Measurements from ENCODE around the gene MPND.

MPND gene

DNA sequence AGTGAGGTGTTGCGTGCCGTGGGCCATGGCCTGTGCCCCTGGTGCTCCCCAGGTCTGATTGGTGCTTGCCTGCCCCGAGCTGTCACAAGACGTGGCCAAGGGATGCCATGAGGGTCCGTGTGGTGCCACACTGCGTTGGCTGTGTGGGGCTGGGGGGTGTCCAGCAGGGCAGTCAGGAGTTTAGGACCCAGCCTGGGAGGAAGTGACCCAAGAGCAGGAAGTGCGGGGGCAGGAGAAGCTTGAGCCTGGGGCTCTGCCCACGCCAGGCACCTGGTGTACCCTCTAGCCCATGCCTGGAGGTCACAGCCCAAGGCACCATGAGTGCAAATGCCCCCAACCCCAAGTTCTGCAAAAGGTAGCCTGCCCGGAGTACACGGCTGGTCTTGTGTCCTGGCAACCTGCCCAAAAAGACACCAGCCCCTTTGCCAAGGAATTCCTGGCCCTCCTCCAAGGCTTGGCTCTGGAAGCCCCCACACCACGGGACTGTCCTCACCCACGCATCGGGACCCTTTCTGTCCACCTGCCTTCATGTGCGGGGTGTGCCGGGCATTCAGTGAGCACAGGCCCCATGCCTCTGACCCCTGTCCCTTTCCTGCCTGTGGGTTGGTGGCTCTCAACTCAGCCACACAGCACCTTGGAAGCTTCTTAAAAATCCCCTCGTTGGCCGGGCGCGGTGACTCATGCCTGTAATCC is 24.9 kb downstream of the MPND start:
- no peak for DNase-seq

DNA sequence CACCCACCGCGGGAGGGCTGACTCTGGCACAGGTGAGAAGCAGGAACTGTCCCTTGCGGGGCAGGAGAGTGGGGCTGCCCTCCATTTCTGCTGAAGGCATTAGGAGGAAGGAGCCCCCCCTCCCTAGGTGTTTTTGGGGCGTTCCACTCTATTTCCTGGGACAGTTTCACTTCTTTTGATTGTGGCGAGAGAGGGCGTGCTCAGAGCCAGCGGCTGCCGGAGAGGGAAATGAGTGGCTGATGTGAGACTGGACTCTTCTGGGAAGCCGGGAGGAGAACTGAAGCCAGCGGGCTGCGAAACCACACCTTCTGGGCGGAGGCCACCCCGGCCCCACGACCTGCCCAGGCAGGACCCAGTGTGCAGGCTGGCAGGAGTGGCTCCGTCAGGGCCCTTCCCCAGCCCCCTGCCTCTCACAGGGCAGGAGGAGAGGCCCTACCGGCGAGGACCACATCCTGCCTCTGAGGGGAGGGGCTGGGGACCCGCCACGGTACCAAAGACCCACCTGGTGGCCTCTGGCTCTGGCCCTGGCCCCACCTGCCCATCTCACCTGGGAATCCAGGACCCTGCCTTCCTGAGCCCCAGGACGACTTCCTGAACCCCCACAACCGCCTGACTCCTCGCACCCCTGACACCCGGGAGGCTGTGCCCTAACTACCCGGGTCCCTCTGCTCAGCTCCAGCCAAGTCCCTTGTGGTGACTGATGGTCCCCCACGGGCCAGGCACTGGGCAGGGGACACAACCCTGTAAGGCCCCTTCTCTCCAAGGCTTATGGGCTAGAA is 25.9 kb downstream of the MPND start:
- DNase-seq = peak; percentile 53

DNA sequence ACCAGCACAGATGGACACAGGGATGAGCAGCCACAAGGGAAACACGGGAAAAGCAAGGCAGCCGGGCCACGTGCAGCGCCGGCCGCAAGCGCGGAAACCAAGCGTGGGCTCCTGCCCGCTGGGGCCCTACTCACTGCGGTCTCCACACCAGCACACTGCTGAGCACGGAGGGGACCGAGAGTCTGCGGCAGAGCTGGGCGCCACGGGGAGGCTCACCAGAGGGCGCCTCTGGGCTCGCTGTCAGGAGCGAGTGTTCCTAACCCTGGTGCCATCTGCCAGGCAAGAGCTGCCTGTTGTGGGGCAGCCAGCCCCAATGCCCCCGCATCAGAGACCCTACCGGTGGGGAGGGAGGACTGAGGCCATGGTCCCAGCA is 26.5 kb downstream of the MPND start:
- DNase-seq = peak; percentile 59

DNA sequence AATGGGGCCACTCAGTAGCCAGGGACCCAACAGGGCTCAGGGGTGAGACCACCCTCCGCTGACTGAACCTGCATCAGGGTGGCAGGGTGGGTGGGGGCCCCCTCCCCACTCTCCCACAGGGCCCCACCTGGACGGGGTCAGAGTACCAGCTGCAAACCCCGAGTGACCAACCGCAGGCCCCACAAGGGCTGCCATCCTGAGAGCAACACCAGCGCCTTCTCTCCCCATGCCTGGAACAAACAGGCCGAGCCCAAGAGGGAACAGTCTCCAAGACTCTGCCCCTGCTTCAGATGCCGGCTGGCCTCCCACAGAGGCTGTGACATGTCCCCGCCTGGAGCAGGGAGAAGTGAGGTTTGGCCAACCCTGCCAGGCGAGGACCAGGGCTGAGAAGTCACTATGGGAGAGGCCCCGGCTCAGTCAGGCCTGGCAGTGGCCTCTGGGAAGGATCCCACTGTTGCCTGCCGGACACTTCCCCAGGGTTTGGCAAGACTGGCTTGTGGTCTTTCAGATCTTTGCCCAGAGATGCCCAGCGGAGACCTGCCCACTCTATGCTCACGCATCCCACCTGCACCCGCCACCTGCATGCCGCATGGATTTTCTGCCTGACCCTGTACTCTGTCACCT is 27.2 kb downstream of the MPND start:
- no peak for DNase-seq

DNA sequence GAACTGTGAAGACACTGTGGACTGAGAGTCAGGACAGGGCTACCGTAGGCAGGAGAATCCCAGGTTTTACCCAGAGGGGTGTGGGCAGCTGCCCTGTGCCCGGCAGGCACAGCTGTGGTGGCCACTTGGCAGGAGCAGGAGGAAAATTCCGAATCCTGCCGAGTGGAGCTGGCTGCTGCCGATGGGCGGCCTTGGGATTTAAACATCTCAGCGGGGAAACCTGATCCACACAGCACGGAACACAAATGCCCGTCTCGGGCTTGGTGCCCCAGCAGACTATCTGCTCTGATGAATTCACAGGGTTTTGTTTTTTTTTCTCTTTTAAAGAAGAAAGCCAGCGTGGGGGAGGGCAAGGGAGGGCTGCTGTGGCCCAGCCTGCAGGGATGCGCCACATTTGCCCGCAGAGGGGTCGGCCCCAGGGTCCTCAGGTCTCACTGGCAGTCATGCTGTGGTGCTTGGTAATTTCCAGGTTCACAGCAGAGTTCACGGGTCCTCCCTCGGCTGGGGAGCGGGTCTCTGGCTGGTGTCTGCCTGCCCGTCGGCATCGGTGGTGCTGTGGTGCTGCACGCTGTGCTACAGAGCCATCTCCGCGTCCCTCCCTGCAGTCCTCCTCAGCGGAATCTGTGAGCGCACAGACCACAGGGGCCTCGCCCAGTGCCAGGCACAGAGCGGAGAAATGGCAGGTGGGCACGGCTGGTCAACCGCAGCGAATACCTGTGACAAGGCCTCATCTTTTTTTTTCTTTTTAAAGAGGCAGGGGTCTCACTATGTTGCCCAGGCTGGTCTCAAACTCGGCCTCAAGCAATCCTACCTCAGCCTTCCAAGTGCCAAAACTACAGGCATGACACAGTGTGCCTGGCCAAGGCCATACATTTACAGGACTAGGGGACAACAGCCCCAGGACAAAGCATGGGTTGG is 28.1 kb downstream of the MPND start:
- DNase-seq = no peak

DNA sequence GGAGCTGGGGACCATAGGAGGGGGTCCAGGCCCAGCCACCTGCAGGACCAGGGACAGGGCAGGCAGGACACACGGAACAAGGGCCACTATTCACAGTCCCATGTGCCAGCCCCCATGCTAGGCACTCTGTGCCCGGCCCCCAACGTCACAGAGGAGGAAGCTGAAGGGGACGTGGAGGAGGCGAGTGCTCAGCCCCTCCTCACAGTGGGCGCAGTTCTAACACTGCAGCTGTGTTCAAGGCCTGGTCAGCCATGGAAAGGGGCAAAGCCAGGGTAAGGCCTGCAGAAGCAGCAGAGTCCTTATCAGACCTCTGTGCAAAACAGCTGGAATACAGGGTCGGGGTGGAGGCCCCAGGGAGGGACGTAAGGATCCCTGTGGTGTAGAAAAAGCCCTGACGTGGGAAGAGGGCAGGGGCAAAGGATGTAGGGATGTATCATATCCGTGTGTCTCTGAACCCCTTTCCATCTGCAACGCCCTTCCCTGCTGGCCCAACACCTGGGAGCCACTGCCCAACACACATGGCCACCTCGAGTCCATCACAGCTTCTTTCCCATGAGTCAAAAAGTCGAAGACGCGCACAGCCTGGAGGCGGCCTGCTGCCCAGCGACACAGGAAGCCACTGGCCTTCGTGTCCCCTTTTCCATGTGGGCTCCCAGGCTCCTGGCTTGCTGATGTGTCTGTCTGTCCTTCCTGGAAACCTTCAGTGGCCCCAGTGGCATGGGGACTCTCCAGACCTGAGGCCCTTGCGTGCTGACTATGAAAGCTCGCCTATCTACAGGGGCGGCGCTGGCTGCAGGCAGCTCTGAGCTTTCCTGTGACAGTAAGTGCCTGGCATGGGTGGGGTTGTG is 29.0 kb downstream of the MPND start:
- DNase-seq = no peak

DNA sequence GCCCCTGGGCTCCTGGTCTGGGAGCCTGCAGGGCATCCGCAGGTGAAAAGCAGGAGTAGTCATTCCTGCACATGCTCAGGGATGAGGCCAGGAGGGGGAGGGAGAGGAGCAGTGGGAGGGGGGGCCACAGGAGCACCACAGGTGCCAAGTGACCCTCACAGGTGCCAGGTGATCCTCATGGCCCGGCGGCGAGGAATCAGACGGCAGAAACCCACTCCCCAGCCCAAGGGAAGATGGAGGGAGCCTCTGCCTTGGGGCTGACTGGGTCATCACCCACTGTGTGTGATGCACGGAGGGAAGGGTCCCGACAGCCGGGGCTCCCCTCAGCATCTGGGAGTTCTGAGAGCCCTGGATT is 29.6 kb downstream of the MPND start:
- no peak for DNase-seq

DNA sequence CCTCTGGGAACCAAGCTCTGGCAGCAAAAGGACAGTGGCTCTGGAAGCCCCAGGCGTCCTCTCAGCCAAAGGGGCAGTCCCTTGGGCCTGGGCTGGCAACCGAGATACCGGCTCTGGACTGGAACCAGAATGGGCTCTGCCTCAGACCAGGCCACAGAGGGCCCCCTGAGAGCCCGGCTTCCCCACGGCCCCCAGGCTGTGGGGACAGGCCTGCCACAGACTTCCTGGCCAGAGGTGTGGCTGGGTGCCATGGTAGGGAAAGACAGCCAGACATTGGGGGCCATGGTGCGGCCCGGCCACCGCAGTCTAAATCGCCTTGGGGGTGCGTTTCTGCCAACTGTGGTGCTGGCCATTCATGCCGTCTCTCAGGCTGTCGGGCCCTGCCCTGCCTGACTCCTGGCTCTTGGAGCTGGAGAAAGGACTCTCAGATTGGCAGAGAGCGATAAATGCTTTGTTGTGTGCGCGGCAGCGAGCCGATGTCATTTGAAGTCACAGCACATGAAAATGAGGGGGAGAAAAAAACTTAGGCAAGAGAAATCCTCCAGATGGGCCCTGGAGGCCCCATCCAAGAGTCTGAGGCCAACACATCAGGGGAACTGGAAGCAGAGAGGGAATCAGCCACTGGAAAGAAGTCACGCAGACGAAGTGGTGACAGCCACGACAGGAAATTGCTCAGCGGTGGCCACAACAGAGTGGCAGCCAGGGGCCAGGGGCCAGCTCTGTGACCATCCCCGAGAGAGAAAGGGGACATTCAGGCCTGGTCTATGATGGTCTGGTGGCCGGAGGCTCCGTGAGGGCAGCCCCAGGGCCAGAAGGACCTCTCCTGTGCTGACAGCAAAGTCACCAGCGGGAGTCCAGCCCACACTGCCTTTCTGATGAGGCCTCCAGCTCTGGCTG is 30.5 kb downstream of the MPND start:
- DNase-seq = no peak

DNA sequence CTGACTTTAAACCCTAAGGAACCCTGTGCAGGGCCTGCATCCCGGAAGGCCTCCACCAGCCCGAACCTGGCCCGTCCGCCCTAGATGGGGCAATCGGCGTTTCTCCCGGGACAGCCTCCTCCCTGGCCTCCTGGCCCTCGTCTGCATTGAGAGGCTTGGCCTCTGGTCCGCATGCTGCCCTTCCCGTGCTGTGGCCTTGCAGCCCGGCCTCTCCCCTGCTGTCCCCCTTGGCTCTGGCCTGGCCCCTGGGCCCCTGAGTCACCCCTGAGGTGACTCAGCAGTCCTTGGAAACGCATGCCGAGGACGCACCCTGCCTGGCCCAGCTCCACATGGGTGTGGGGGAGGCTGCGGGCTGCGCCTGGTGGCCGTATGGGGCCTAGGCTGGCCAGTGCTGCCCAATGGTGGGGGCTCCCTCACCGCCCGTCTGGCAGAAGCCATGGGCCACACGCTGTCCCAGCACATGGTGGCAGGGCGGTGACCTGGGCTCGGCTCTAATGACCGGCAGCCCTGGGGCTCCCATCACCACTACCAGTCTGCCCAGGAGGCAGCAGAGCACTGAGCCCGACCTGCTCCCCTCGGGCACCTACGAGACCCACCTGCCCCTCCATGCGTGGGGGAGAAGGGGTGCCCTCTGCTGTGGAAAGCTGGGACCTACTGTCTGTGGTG is 31.3 kb downstream of the MPND start:
- DNase-seq = no peak

DNA sequence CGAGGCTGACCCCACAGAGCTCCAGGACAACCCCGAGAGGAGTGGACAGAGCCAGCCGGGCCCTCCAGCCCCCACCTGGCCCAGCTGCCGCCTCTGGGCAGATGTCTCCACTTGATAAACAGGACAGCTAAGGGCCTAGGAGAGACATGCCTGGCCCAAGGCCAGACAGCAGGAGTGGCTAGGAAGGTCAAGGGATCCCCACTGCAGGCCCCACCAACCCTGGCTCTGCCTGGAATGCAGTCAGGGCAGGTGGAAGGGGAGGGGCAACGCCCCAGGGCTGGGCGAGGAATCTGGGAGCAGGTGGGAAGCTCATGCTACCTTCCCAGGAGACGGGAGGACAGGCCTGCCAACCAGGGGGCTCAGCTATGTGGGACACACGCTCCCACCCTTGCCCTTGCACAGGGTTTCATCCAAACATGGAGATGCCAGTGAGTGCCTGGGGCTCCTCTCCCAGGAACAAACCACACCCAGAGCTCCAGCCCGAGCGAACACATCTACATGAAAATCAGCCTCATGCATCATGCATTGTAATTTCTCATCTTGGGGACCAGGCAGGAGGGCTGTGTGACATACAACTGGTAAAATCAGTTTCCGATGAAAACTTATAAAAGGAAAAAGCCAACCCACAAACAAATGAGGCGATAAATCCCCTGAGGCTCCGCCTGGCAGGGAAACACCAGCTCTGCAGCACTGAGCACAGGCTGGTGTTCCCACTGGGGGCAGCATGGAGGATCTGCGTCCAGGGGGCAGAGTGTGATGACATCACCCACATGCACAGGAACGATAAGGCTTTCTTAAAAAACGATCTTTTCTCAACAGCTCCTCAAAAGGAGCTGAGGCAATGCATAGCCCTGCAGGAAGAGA is 32.0 kb downstream of the MPND start:
- DNase-seq = no peak

DNA sequence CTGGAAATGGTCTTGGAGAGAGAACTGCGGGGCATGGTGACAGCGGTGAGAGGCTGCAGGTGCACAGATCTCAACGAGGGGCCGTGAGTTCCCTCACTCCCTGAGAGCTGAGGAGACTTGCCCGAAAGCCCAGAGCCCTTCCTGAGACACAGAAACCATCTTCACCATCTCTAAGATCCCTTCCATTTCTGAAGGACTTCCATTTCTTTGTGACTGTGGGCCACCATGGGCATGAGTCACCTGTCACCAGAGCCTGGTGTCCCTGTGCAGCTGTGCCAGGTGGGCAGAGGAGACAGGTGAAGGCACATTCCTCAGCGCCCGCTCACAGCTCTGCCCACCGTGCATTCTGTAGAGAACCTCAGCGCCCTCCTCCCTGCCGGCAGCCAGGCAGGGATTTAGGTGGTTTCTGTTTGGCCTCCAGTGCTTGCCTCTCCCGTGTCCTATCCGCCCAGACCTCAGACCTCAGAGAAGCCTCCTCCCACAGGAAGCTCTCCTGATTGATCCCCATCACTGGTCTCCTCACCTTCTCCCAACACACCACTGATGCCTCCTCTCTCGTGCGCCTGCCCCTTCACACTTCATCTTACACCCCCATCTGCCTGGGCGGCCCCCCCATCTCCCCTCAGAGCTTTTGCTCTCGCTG is 32.8 kb downstream of the MPND start:
- DNase-seq = no peak

DNA sequence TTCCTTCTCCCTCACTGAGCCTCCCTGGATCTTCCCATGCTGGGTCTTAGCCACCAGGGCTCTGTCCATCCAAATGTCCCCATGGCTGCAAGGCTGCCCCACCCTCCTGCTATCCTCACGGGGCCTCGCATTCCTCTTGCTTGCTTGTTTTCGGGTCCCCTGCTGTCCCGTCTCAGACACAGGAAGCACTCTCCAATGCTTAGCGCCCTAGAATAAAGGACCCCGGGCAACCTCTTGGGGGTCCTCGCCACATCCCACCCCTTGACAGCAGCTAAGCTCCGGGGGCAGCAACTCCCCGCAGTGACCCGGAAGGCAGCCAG is 33.3 kb downstream of the MPND start:
- DNase-seq = no peak

DNA sequence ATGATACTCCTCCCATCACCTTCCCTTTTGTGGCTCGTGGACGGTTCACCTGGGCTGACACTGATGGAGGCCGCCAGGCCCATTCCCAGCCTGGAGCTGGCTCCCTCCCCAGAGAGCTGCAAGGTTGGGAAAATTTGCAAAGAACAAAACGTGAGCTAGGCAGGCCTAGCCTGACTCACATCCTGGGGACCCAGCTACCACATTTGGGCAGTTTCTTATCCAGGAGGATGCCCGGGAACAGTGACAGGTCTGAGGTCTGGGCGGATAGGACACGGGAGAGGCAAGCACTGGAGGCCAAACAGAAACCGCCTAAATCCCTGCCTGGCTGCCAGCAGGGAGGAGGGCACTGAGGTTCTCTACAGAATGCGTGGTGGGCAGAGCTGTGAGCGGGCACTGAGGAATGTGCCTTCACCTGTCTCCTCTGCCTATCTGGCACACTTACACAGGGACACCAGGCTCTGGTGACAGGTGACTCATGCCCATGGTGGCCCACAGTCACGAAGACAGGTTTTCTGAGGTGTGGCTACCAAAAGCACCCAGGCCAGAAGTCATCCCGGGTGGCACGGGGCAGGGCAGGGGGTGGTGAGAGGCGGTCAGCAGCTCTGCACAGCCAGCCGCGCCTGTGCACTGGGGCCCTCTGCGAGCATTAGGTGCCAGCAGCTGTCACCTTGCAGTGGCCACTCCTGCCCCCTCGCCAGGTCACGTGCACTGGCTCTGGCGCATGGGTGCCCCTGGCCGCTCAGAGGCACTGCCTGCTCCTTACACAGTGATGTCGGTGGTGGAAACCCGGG is 33.8 kb downstream of the MPND start:
- DNase-seq = no peak

DNA sequence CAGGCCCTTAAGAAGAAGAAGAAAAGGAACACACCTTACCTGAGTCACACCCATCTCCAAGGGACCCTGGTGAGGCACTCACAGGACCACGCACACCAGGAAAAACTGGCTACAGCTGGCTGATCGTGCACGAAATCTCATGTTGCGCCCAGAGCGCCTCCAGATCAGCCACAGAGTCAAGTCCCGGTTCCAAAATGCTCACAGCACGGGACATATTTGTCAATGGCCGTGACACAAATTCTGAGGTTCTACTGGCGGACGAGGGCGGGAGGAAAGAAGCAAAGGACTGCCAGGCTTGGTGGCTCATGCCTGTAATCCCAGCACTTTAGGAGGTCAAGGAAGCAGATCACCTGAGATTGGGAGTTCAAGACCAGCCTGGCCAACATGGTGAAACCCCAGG is 35.5 kb downstream of the MPND start:
- DNase-seq = no peak

DNA sequence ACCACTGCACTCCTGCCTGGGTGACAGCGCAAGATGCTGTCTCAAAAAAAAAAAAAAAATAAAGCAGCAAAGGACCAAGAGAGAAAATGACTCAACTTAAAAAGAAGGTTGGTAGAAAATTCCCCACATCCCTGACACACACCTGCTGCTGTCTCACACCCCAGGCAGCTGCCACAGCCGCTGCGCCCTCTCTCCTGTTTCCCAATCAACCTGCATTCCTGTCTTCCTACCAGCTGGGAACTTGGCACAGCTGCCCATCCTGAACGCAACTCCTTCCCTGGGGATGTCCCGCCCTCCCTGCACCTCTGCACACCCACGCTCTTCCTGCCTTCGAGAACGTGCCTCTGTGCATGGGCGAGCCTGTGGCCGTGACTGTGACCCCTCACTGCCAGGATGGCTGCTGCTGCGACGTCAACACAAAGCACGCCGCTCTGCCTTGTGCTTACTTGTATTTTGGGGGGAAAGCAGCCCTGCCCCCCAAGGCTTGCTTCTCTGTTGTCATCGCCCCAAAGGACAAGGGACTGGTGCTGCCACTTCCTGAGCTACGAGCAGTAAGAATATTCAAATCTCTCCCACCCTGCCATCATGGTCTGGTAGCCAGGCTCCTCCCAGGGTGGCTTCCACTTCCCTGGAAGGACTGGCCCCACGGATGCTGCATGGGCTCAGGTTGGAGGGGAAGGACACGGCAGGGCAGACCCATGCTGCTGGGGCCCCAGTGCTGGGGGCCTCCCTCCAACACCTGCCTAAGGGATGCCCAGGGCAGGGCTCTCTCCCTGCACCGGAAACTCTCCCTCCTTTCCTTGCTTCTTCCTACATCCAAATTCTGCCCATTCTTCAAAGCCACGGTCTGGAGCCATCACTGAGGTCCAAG is 36.3 kb downstream of the MPND start:
- no peak for DNase-seq

DNA sequence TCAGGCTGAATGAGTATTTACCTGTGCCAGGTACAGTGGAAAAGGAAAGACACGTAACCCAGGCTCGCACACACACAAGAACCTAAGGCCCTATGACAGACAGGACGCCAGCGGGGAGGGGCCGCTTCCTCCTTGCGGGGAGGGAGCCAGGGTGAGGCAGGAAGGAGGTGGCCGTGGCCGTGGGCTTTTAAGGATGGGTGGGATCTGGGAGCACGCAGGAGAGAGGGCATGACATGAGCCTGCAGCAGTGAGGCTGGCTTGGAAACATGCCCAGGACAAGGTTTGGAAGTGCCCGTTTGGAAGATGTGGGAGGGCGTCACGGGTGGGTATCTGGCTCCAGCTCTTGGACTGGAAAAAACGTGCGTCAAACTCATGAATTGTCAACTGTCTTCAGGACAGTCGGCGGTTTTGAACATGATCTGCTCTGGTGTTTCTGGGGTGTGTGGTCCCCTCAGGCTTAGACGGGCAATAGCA is 36.9 kb downstream of the MPND start:
- DNase-seq = peak; percentile 60
